Measurements from ENCODE around the gene CSAG1. TPM values are rescaled to one million over a fixed set of nuclear protein-coding genes. Genes with fewer than 3 reads are reported as not detected.

The CSAG1 gene
- total RNA-seq, 1 donor from 2014 or later: not detected

Other genes with a start within 250 kb of the CSAG1 start
- gene GABRQ, start 95.8 kb downstream of the CSAG1 start, total RNA-seq: 0.06 and 0.22 TPM in 2 replicates
- gene MAGEA3, start 34.9 kb downstream of the CSAG1 start, total RNA-seq: not detected in 2 replicates
- not detected in 2 replicates for gene CSAG2, start 24.4 kb downstream of the CSAG1 start, total RNA-seq
- gene MAGEA2B, start 19.1 kb downstream of the CSAG1 start, total RNA-seq: not detected in 2 replicates
- not detected in 2 replicates for gene MAGEA12, start within 50 bp of the CSAG1 start, total RNA-seq
- not detected in 2 replicates for gene MAGEA2, start 20.1 kb upstream of the CSAG1 start, total RNA-seq
- not detected in 2 replicates for gene CSAG3, start 25.5 kb upstream of the CSAG1 start, total RNA-seq
- gene MAGEA6, start 36.0 kb upstream of the CSAG1 start, total RNA-seq: not detected in 2 replicates
- 34.4 and 53.7 TPM in 2 replicates for gene CETN2, start 97.0 kb upstream of the CSAG1 start, total RNA-seq
- gene NSDHL, start 97.3 kb upstream of the CSAG1 start, total RNA-seq: 19.3 and 47.4 TPM in 2 replicates
- 14.4 and 41.6 TPM in 2 replicates for gene ZNF185, start 164.3 kb upstream of the CSAG1 start, total RNA-seq

Data from epithelial cell of proximal tubule (primary cell).